Endothelial cell (in vitro differentiated cells): Measurements from ENCODE around the gene SND1. TPM values are rescaled to one million over a fixed set of nuclear protein-coding genes. Genes with fewer than 3 reads are reported as not detected.

Source experiments
- DNase-seq: peaks from one replicate; pipeline ENCODE4 v3.0.0; 2021; ENCODE audit warnings: low spot score
- H3K27ac Mint-ChIP-seq: one replicate; pipeline ENCODE4 v1.8.0; 2021; ENCODE audit warnings: mixed read lengths, inconsistent platforms; ENCODE audit not compliant: unreplicated experiment
- H3K27me3 Mint-ChIP-seq: one replicate; pipeline ENCODE4 v1.8.0; 2021; ENCODE audit warnings: mild to moderate bottlenecking, moderate library complexity, mixed read lengths, inconsistent platforms; ENCODE audit not compliant: unreplicated experiment
- H3K36me3 Mint-ChIP-seq: one replicate; pipeline ENCODE4 v1.8.0; 2021; ENCODE audit warnings: mild to moderate bottlenecking, low read depth, mixed read lengths, inconsistent platforms; ENCODE audit not compliant: unreplicated experiment
- H3K4me1 Mint-ChIP-seq: one replicate; pipeline ENCODE4 v1.8.0; 2021; ENCODE audit warnings: mild to moderate bottlenecking, mixed read lengths, inconsistent platforms; ENCODE audit not compliant: unreplicated experiment
- H3K4me3 Mint-ChIP-seq: one replicate; pipeline ENCODE4 v1.8.0; 2021; ENCODE audit warnings: mild to moderate bottlenecking, mixed read lengths, inconsistent platforms; ENCODE audit not compliant: unreplicated experiment
- H3K9me3 Mint-ChIP-seq: one replicate; pipeline ENCODE4 v1.8.0; 2021; ENCODE audit warnings: mixed read lengths, inconsistent platforms; ENCODE audit not compliant: unreplicated experiment
- total RNA-seq: library from RNA; stranded (reverse); fragmentation: NEBNext Ultra II Directional; extraction: Animal tissue kit (Norgen Biotek cat#: 25700); gene quantifications from one replicate; pipeline ENCODE4 v1.2.1, GENCODE V29; 2021; ENCODE audit not compliant: unreplicated experiment
- TF ChIP-seq, protein P1 (sequence below): fragments of 200-600 bp; sonication (generic); IDR thresholded peaks from one replicate; pipeline ENCODE4 v1.5.0; 2021; ENCODE audit warnings: antibody characterized with exemption; ENCODE audit not compliant: unreplicated experiment

SND1 gene
- total RNA-seq, 1 donor from 2014 or later, result 375 TPM

DNA sequence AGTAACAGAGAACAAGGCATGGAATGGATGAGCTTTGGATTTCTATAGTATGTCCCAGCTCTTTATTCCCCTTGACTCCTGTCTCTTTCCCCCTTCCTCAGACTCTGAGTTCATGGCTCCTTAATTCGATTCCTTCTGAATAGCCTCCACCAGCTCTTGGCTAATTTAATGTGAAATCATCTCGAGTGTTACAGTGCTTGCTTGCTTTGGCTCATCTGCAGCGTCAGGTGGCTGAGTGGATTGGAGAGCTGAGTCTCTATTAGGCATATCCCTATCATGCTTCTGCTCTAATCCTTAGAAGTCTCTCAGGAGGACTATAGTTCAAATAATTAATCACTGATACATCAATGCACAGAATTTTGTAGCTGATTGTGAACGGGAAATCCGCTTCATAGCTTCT lies 244.7 kb downstream of the SND1 start:
- Mint-ChIP-seq H3K4me1 (peaks cover 29% of the 10 kb centered on the region), H3K9me3 (no peaks in the 10 kb centered on the region), H3K4me3 (no peak overlapping the region), H3K27ac (no peak overlapping the region), H3K36me3 (peaks cover 15% of the 10 kb centered on the region), H3K27me3 (peaks cover 3% of the 10 kb centered on the region)
- DNase-seq, result no peak
- TF ChIP-seq, protein P1, sequence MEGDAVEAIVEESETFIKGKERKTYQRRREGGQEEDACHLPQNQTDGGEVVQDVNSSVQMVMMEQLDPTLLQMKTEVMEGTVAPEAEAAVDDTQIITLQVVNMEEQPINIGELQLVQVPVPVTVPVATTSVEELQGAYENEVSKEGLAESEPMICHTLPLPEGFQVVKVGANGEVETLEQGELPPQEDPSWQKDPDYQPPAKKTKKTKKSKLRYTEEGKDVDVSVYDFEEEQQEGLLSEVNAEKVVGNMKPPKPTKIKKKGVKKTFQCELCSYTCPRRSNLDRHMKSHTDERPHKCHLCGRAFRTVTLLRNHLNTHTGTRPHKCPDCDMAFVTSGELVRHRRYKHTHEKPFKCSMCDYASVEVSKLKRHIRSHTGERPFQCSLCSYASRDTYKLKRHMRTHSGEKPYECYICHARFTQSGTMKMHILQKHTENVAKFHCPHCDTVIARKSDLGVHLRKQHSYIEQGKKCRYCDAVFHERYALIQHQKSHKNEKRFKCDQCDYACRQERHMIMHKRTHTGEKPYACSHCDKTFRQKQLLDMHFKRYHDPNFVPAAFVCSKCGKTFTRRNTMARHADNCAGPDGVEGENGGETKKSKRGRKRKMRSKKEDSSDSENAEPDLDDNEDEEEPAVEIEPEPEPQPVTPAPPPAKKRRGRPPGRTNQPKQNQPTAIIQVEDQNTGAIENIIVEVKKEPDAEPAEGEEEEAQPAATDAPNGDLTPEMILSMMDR, result no peak

DNA sequence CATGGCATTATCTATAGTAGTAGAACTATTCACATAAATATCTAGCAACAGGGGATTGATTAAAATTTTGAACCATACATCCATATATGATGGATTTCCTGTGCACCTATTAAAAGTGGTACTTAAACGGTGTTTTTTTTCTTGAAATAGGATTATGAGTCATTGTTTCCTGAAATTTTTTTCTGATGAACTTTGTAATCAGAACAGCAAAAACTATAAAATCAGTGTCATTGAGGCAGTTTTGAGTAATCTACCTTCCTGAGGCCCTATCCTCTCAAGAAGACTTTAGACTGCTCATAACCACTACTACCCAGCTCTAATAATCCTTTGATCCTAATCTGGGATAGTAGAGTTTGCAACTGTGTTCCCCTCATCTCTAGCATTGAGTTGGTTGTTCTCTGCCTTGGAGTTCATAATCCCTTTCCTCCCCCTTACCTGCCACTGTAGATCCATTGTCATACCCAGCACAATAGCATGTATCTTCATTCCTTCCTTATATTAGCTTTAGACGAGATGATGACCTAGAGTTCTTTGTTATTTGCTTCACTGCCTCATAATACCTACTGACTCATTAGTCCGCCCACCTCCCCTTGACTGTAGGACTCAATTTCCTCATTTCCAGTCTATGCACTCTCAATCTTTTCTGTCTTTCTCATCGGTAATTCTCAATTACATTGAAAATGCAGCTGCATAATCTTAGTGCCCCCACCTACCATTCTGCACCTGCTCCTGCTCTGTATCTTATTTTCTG lies 245.9 kb downstream of the SND1 start:
- Mint-ChIP-seq H3K27ac (no peak overlapping the region), H3K36me3 (peaks cover 4% of the 10 kb centered on the region), H3K9me3 (no peaks in the 10 kb centered on the region), H3K4me1 (peaks cover 35% of the 10 kb centered on the region), H3K27me3 (peaks cover 3% of the 10 kb centered on the region), H3K4me3 (no peak overlapping the region)
- no peak for DNase-seq
- TF ChIP-seq, protein P1, result no peak

DNA sequence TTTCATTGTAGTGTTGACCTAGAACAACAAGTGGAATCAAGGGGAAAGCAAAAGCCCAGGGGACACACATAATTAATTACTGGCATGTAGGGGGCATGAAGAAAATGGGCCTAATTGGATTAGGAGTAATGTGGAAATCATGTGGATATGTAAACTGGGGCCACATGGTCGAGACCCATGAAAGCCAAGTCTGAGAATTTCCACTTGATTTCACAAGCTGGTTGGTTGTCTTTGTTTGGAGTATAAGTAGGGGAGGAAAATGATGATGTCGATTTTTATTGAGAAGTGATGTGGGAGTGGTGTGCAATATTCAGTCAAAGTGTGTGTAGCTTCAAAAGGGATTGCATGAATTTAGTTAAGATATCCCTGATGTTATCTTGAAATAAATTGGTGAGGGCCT lies 247.4 kb downstream of the SND1 start:
- peak overlapping the region; percentile 46 for H3K27ac Mint-ChIP-seq
- H3K36me3 Mint-ChIP-seq, result no peaks in the 10 kb centered on the region
- H3K27me3 Mint-ChIP-seq, result peaks cover 3% of the 10 kb centered on the region
- DNase-seq, result no peak
- H3K9me3 Mint-ChIP-seq, result no peaks in the 10 kb centered on the region
- TF ChIP-seq, protein P1, result no peak
- no peak overlapping the region for H3K4me3 Mint-ChIP-seq
- H3K4me1 Mint-ChIP-seq, result peaks cover 44% of the 10 kb centered on the region

DNA sequence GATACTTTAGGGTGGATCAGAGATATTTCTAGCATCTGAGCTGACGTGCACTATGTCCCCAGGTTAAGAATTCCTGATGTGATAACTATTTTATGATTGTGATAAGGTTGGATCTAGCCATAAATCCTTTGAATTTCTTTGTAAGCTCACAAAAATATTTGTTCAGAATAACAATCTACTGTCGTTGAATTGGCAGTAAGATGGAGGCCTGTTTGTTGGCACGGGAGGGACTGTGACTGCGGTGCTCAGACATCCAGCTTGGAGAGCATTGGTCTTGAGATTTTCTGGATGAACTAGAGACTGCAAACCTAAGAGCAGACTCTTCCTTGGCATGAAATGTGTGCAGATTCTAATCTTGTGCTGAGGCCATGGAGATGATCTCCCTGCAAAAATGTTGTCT lies 248.1 kb downstream of the SND1 start:
- no peak overlapping the region for H3K27ac Mint-ChIP-seq
- H3K27me3 Mint-ChIP-seq, result peaks cover 3% of the 10 kb centered on the region

More for the DNA sequence above, 248.1 kb downstream of the SND1 start:
- Mint-ChIP-seq H3K4me1 (peaks cover 51% of the 10 kb centered on the region), H3K9me3 (no peaks in the 10 kb centered on the region), H3K36me3 (no peaks in the 10 kb centered on the region), H3K4me3 (no peak overlapping the region)
- no peak for DNase-seq
- TF ChIP-seq, protein P1, result no peak
